H1 (cell line): ENCODE data around the gene FCMR. TPM values are rescaled to one million over a fixed set of nuclear protein-coding genes. Genes with fewer than 3 reads are reported as not detected.

Experiments
- CTCF ChIA-PET: fragments of 300-600 bp; sonication (Branson Sonifier 250); formaldehyde crosslinking; loops from one replicate; lab custom pipeline; 2021; ENCODE audit not compliant: partially characterized antibody; lab: Charles Lee
- POLR2A ChIA-PET: fragments of 300-600 bp; sonication (Branson Sonifier 250); formaldehyde crosslinking; loops from one replicate; lab custom pipeline; 2021; ENCODE audit warnings: inconsistent platforms; ENCODE audit not compliant: partially characterized antibody; lab: Charles Lee
- DNase-seq, 2 experiments: peaks; one replicate each; pipeline versions ENCODE4 v3.0.0 to v3.0.0-alpha.2; 2010 to 2022; ENCODE audit warnings: low spot score in 2 of 2, low read depth in 1 of 2, mixed read lengths in 1 of 2
- FAIRE-seq: peaks from 2 replicates; lab custom pipeline; 2011; peaks lifted over from hg19 to GRCh38; lab: Jason Lieb, UNC
- H2AFZ ChIP-seq: 2 replicates; pipeline ENCODE4 v1.8.1; 2012; ENCODE audit warnings: low read length, inconsistent platforms
- H2AK5ac ChIP-seq: 2 replicates; pipeline ENCODE4 v1.6.1; 2013; ENCODE audit warnings: low read depth, low read length
- H2BK120ac ChIP-seq: replicated peaks from 2 replicates; pipeline ENCODE3; 2013; ENCODE audit warnings: low read depth, low read length, inconsistent platforms
- H2BK12ac ChIP-seq: 2 replicates; pipeline ENCODE4 v1.6.1; 2013; ENCODE audit warnings: low read depth, low read length
- H2BK15ac ChIP-seq: 2 replicates; pipeline ENCODE4 v1.6.1; 2013; ENCODE audit warnings: low read length
- H2BK20ac ChIP-seq: 2 replicates; pipeline ENCODE4 v1.6.1; 2013; ENCODE audit warnings: low read length
- H2BK5ac ChIP-seq: 2 replicates; pipeline ENCODE4 v1.6.1; 2013; ENCODE audit warnings: low read depth, low read length
- H3K14ac ChIP-seq: 2 replicates; pipeline ENCODE4 v1.6.1; 2013; ENCODE audit warnings: inconsistent platforms; ENCODE audit not compliant: insufficient read length
- H3K18ac ChIP-seq: 2 replicates; pipeline ENCODE4 v1.6.1; 2013; ENCODE audit warnings: low read length; ENCODE audit errors: extremely low read depth
- H3K23ac ChIP-seq: 2 replicates; pipeline ENCODE4 v1.6.1; 2013; ENCODE audit warnings: inconsistent platforms; ENCODE audit not compliant: insufficient read length
- H3K23me2 ChIP-seq: 2 replicates; pipeline ENCODE4 v1.6.1; 2013; ENCODE audit warnings: low read depth, low read length
- H3K27ac ChIP-seq: 2 replicates; pipeline ENCODE4 v1.6.1; 2011; ENCODE audit warnings: low read depth, low read length, inconsistent platforms
- H3K27me3 ChIP-seq, 4 experiments: replicated peaks in 1 of 4; 1 replicate in 1 of 4; 2 replicates in 3 of 4; pipeline versions ENCODE4 v1.6.1 to v1.8.1; 2011 to 2013; ENCODE audit warnings: low read length in 3 of 4, mild to moderate bottlenecking in 3 of 4, inconsistent platforms in 2 of 4, mixed read lengths in 2 of 4, moderate library complexity in 1 of 4; ENCODE audit not compliant: control insufficient read depth in 3 of 4, insufficient read depth in 3 of 4; ENCODE audit errors: extremely low read depth in 1 of 4
- H3K36me3 ChIP-seq, 4 experiments: 2 replicates each; pipeline versions ENCODE4 v1.6.1 to v1.8.1; 2011 to 2013; ENCODE audit warnings: mild to moderate bottlenecking in 4 of 4, low read length in 3 of 4, moderate library complexity in 2 of 4, control low read depth in 1 of 4, inconsistent platforms in 1 of 4; ENCODE audit not compliant: insufficient read depth in 4 of 4, control insufficient read depth in 2 of 4
- H3K4ac ChIP-seq: replicated peaks from 2 replicates; pipeline ENCODE3; 2013; ENCODE audit warnings: low read length, low read depth, mixed read lengths, inconsistent platforms; ENCODE audit not compliant: insufficient read length
- H3K4me1 ChIP-seq, 4 experiments: replicated peaks in 1 of 4; 1 replicate in 1 of 4; 2 replicates in 3 of 4; pipeline versions ENCODE4 v1.6.1 to v1.8.1; 2011 to 2013; ENCODE audit warnings: low read length in 3 of 4, inconsistent platforms in 2 of 4, mixed read lengths in 1 of 4; ENCODE audit not compliant: insufficient read depth in 4 of 4, control insufficient read depth in 3 of 4
- H3K4me2 ChIP-seq, 2 experiments: 2 replicates each; pipeline versions ENCODE4 v1.6.1 to v1.8.1; 2011 to 2013; ENCODE audit warnings: low read depth in 2 of 2, low read length in 2 of 2, control low read depth in 1 of 2, inconsistent platforms in 1 of 2, mild to moderate bottlenecking in 1 of 2; ENCODE audit not compliant: insufficient read depth in 1 of 2
- H3K4me3 ChIP-seq, 4 experiments: fragments of 200-600, 300-600 bp in 1 of 4; sonication (generic), shearing (Covaris generic), sonication (Bioruptor Twin) in 1 of 4; 2 replicates each; pipeline versions ENCODE4 v1.5.1 to v1.8.1; 2011 to 2016; ENCODE audit warnings: low read length in 4 of 4, low read depth in 3 of 4, control low read depth in 2 of 4, inconsistent platforms in 2 of 4, mild to moderate bottlenecking in 2 of 4, mixed read lengths in 1 of 4, moderate library complexity in 1 of 4; ENCODE audit not compliant: insufficient read depth in 2 of 4; ENCODE audit errors: extremely low read depth in 1 of 4
- H3K56ac ChIP-seq: replicated peaks from 2 replicates; pipeline ENCODE3; 2013; ENCODE audit warnings: low read depth, mild to moderate bottlenecking, mixed read lengths, low read length, inconsistent platforms; ENCODE audit not compliant: insufficient read length
- H3K79me1 ChIP-seq: 2 replicates; pipeline ENCODE4 v1.6.1; 2013; ENCODE audit warnings: low read depth, low read length, control low read depth
- H3K79me2 ChIP-seq, 2 experiments: 2 replicates each; pipeline versions ENCODE4 v1.6.1 to v1.8.1; 2012 to 2013; ENCODE audit warnings: low read length in 2 of 2, mild to moderate bottlenecking in 2 of 2, inconsistent platforms in 1 of 2; ENCODE audit not compliant: insufficient read depth in 2 of 2, control insufficient read depth in 1 of 2
- H3K9ac ChIP-seq, 4 experiments: replicated peaks in 1 of 4; 1 replicate in 1 of 4; 2 replicates in 3 of 4; pipeline versions ENCODE4 v1.6.1 to v1.8.1; 2011 to 2013; ENCODE audit warnings: low read depth in 3 of 4, low read length in 3 of 4, control low read depth in 2 of 4, mild to moderate bottlenecking in 2 of 4, moderate library complexity in 2 of 4, inconsistent platforms in 1 of 4; ENCODE audit errors: extremely low read depth in 1 of 4
- H3K9me3 ChIP-seq, 2 experiments: 2 replicates each; pipeline versions ENCODE4 v1.6.1 to v1.8.1; 2012 to 2013; ENCODE audit warnings: mild to moderate bottlenecking in 2 of 2, moderate library complexity in 2 of 2, control low read depth in 1 of 2, inconsistent platforms in 1 of 2, low read depth in 1 of 2, low read length in 1 of 2, mixed read lengths in 1 of 2; ENCODE audit not compliant: insufficient read depth in 2 of 2
- H4K20me1 ChIP-seq, 2 experiments: replicated peaks in 1 of 2; 2 replicates each; pipeline versions ENCODE3 to v1.8.1; 2011 to 2013; ENCODE audit warnings: inconsistent platforms in 2 of 2, low read length in 2 of 2, mild to moderate bottlenecking in 1 of 2; ENCODE audit not compliant: insufficient read depth in 2 of 2, control insufficient read depth in 1 of 2
- H4K5ac ChIP-seq: 2 replicates; pipeline ENCODE4 v1.6.1; 2013; ENCODE audit warnings: low read length, low read depth, mixed read lengths, inconsistent platforms; ENCODE audit not compliant: insufficient read length
- H4K8ac ChIP-seq: 2 replicates; pipeline ENCODE4 v1.8.0; 2013; ENCODE audit warnings: mild to moderate bottlenecking, moderate library complexity, low read length, inconsistent platforms; ENCODE audit not compliant: insufficient read depth; ENCODE audit errors: extremely low read depth
- H4K91ac ChIP-seq: replicated peaks from 2 replicates; pipeline ENCODE3; 2013; ENCODE audit warnings: low read length, mixed read lengths, inconsistent platforms; ENCODE audit not compliant: insufficient read length
- BRCA1 ChIP-seq: IDR thresholded peaks from 2 replicates; pipeline ENCODE4 v1.6.1; 2012; ENCODE audit warnings: low read depth, low read length, improper control_type of control experiment
- CEBPB ChIP-seq: IDR thresholded peaks from 2 replicates; pipeline ENCODE4 v1.6.1; 2012; ENCODE audit warnings: low read depth, low read length
- CHD1 ChIP-seq: IDR thresholded peaks from 2 replicates; pipeline ENCODE4 v1.6.1; 2012; ENCODE audit warnings: low read depth, low read length, improper control_type of control experiment
- JUN ChIP-seq: IDR thresholded peaks from 2 replicates; pipeline ENCODE4 v1.6.1; 2011; ENCODE audit warnings: low read depth, mild to moderate bottlenecking, improper control_type of control experiment, low read length
- KDM1A ChIP-seq: fragments of 200-600, 300-600 bp; sonication (generic); IDR thresholded peaks from 2 replicates; pipeline ENCODE4 v1.7.1; 2016; ENCODE audit warnings: mild to moderate bottlenecking, low read length, borderline replicate concordance
- MAFK ChIP-seq: IDR thresholded peaks from 2 replicates; pipeline ENCODE4 v1.6.1; 2012; ENCODE audit warnings: low read depth, mild to moderate bottlenecking, improper control_type of control experiment, low read length
- PHF8 ChIP-seq: fragments of 200-600 bp; sonication (generic); conservative IDR thresholded peaks from 2 replicates; pipeline ENCODE4 v1.7.1; 2012; ENCODE audit warnings: low read depth, mild to moderate bottlenecking, inconsistent platforms, low read length, moderate library complexity
- POLR2AphosphoS5 ChIP-seq: IDR thresholded peaks from 2 replicates; pipeline ENCODE4 v1.6.1; 2011; ENCODE audit warnings: low read depth, low read length
- RBBP5 ChIP-seq: IDR thresholded peaks from 2 replicates; pipeline ENCODE4 v1.7.1; 2012; ENCODE audit warnings: low read depth, mild to moderate bottlenecking, inconsistent platforms, low read length, moderate library complexity, borderline replicate concordance
- RNF2 ChIP-seq: fragments of 200-900, 300-1000 bp; sonication (generic); IDR thresholded peaks from 2 replicates; pipeline ENCODE4 v1.7.1; 2016; ENCODE audit warnings: borderline replicate concordance, low read depth, mild to moderate bottlenecking, antibody characterized with exemption, low read length; ENCODE audit not compliant: poor library complexity, severe bottlenecking; ENCODE audit errors: missing control alignments
- SIN3A ChIP-seq, 2 experiments: IDR thresholded peaks in 1 of 2; conservative IDR thresholded peaks in 1 of 2; 2 replicates each; pipeline ENCODE4 v1.6.1; 2011 to 2012; ENCODE audit warnings: low read length in 2 of 2, improper control_type of control experiment in 1 of 2, low read depth in 1 of 2, mild to moderate bottlenecking in 1 of 2
- SIRT6 ChIP-seq: IDR thresholded peaks from one replicate; pipeline ENCODE4 v1.7.1; 2012; ENCODE audit warnings: low read length, inconsistent platforms
- SIX5 ChIP-seq: IDR thresholded peaks from 2 replicates; pipeline ENCODE4 v1.6.1; 2011; ENCODE audit warnings: mild to moderate bottlenecking, low read depth, low read length
- SP2 ChIP-seq: IDR thresholded peaks from 2 replicates; pipeline ENCODE4 v1.6.1; 2012; ENCODE audit warnings: mild to moderate bottlenecking, low read length, inconsistent platforms
- TBP ChIP-seq: IDR thresholded peaks from 2 replicates; pipeline ENCODE4 v1.6.1; 2011; ENCODE audit warnings: low read depth, low read length, improper control_type of control experiment
- TCF12 ChIP-seq: IDR thresholded peaks from 2 replicates; pipeline ENCODE4 v1.6.1; 2011; ENCODE audit warnings: low read depth, mild to moderate bottlenecking, low read length
- WGBS, 2 experiments: shearing (Covaris generic) in 1 of 2; methylation state at CpG; one replicate each; pipeline versions ENCODE4 v1.1.6 to v1.1.7; 2013 to 2015; ENCODE audit warnings: low lambda C conversion rate in 2 of 2, mixed read lengths in 2 of 2, inconsistent platforms in 1 of 2, low coverage in 1 of 2, missing lambda C conversion rate in 1 of 2; ENCODE audit not compliant: insufficient replicate concordance in 2 of 2, insufficient coverage in 1 of 2, insufficient read length in 1 of 2; ENCODE audit errors: extremely low coverage in 1 of 2, missing lambda C conversion rate in 1 of 2; 5-methylcytosine and 5-hydroxymethylcytosine counted together
- polyA plus RNA-seq, 7 experiments: library from polyadenylated mRNA; depleted of rRNA in 3 of 7; stranded (reverse) in 5 of 7; unstranded in 2 of 7; fragments of >200 nt in 5 of 7; fragments of 200-250 nt in 2 of 7; gene quantifications; 1 replicate in 5 of 7; 2 replicates in 1 of 7; 4 replicates in 1 of 7; pipeline versions ENCODE4 v1.2.1 to v1.2.3, GENCODE V29; 2011 to 2013; ENCODE audit warnings: missing spikeins in 2 of 7, mixed read lengths in 2 of 7
- total RNA-seq: library from RNA; stranded (reverse); fragmentation: NEBNext Ultra II Directional; extraction: Animal tissue kit (Norgen Biotek cat#: 25700); gene quantifications from 2 replicates; pipeline ENCODE4 v1.2.1, GENCODE V29; 2021

The FCMR gene
- total and polyA plus RNA-seq, 2 of the 8 experiments (the other 6 are each of a cell fraction or from before 2014, with no cell fraction given): 0.53 TPM; not detected in 1

DNA sequence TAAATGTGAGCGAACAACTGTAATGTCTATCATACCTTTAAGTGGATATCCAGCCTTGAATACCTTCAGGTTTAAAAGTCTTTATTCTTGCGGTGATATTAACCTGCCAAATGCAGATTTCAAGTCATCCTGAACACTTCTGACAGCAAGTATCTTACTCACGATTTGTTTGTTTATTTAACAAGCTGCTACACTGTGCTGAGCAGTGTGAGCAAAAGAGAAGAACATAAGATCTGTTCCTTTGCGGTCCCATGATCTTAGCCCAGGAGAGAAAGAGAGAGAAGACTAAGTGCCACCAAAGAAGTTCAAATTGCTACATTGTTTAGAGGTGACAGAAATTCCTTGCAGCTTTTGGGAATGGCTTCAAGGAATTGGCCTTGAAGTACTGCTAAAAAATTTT is 34.0 kb downstream of the FCMR start:
- POLR2A ChIA-PET: no interaction called here
- Histone ChIP-seq H3K23ac (no peak overlapping the region), H2BK15ac (no peak overlapping the region), H2BK12ac (no peak overlapping the region), H3K4me2 (no peak overlapping the region), H3K4ac (no peak overlapping the region), H2AFZ (no peak overlapping the region), H3K56ac (no peak overlapping the region), H3K27ac (no peak overlapping the region), H3K27me3 (no peaks in the 10 kb centered on the region), H4K5ac (no peak overlapping the region), H2AK5ac (no peak overlapping the region), H3K9ac (no peak overlapping the region), H4K8ac (no peak overlapping the region), H3K79me1 (no peaks in the 10 kb centered on the region), H3K4me1 (peaks cover 0 to 3% (median 1%) of the 10 kb centered on the region in 4 experiments; a peak in 3 of 7 replicates), H3K23me2 (no peaks in the 10 kb centered on the region), H2BK5ac (no peak overlapping the region), H3K4me3 (no peak overlapping the region), H3K9me3 (no peaks in the 10 kb centered on the region), H4K91ac (no peak overlapping the region), H3K18ac (no peak overlapping the region), H2BK120ac (no peak overlapping the region), H4K20me1 (no peaks in the 10 kb centered on the region), H3K36me3 (no peaks in the 10 kb centered on the region), H2BK20ac (no peak overlapping the region), H3K14ac (no peak overlapping the region), H3K79me2 (no peaks in the 10 kb centered on the region)
- FAIRE-seq: no peak
- DNase-seq: no peak
- WGBS, 2 experiments: 83% methylated on average over 4 of the region's 4 CpGs; no CpG with 5 or more reads in 1 of the 2 experiments
- CTCF ChIA-PET: interaction anchor here (0.6 to 3.1 kb wide), 10 partner anchors 9 to 146 kb away, joined by 3 to 15 read pairs (median 4); partner anchors contain the start of gene IL20
- no peak for TF ChIP-seq SIRT6
- no peak for TF ChIP-seq PHF8
- no peak for TF ChIP-seq BRCA1
- TF ChIP-seq JUN: no peak
- TF ChIP-seq SIX5: no peak
- TF ChIP-seq CHD1: no peak
- no peak for TF ChIP-seq MAFK
- no peak for TF ChIP-seq SIN3A (conservative IDR thresholded peaks at IDR 0.05 in 1 of 2, IDR thresholded peaks at IDR 0.05 in 1 of 2; ENCODE audit: low read depth in 1 of 2, low read length in 2 of 2)
- TF ChIP-seq RBBP5: no peak
- TF ChIP-seq CEBPB: no peak
- no peak for TF ChIP-seq SP2
- no peak for TF ChIP-seq TBP
- TF ChIP-seq RNF2: no peak
- TF ChIP-seq KDM1A: no peak
- TF ChIP-seq TCF12: no peak
- no peak for TF ChIP-seq POLR2AphosphoS5
